ENCODE data around the gene TDRD6. TPM values are rescaled to one million over a fixed set of nuclear protein-coding genes. Genes with fewer than 3 reads are reported as not detected.

The TDRD6 gene
- total RNA-seq, 6 experiments from 2014 or later: 0.13 to 1.4 (median 0.72) TPM

DNA sequence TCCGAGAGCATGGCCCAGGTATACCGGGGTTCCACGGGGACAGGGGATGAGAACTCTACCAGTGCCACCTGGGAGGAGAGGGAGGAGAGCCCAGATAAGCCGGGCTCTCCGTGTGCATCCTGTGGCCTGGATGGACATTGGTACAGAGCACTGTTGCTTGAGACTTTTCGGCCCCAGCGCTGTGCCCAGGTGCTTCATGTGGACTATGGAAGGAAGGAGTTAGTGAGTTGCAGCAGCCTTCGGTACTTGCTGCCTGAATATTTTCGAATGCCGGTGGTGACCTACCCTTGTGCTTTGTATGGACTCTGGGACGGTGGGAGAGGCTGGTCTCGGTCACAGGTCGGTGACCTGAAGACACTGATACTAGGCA lies 1.3 kb downstream of the TDRD6 start:
- WGBS (ENCODE audit: insufficient coverage, low coverage, low lambda C conversion rate, missing lambda C conversion rate): 94% methylated on average over 3 of the region's 13 CpGs

DNA sequence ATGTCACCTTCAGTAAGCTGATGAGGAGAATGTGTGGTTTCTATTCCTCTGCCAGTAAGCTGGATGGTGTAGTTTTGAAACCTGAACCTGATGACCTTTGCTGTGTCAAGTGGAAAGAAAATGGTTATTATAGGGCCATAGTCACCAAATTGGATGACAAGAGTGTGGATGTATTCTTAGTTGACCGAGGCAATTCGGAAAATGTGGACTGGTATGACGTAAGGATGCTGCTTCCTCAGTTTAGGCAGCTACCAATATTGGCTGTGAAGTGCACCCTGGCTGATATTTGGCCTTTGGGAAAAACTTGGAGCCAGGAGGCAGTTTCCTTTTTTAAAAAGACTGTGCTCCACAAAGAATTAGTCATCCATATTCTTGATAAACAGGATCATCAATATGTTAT lies 2.0 kb downstream of the TDRD6 start:
- H3K27me3 ChIP-seq: no peaks in the 10 kb centered on the region
- H3K4me1 ChIP-seq: peaks cover 0 to 14% (median 2%) of the 10 kb centered on the region in 4 donors
- no peak overlapping the region for H3K4me3 ChIP-seq
- intact Hi-C loops (cut with DNase I): no loop called here
- TF ChIP-seq, protein P1, sequence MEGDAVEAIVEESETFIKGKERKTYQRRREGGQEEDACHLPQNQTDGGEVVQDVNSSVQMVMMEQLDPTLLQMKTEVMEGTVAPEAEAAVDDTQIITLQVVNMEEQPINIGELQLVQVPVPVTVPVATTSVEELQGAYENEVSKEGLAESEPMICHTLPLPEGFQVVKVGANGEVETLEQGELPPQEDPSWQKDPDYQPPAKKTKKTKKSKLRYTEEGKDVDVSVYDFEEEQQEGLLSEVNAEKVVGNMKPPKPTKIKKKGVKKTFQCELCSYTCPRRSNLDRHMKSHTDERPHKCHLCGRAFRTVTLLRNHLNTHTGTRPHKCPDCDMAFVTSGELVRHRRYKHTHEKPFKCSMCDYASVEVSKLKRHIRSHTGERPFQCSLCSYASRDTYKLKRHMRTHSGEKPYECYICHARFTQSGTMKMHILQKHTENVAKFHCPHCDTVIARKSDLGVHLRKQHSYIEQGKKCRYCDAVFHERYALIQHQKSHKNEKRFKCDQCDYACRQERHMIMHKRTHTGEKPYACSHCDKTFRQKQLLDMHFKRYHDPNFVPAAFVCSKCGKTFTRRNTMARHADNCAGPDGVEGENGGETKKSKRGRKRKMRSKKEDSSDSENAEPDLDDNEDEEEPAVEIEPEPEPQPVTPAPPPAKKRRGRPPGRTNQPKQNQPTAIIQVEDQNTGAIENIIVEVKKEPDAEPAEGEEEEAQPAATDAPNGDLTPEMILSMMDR (IDR thresholded peaks at IDR 0.05): no peak
- no peak for TF ChIP-seq POLR2A (IDR thresholded peaks at IDR 0.05)
- no peak overlapping the region for H3K27ac ChIP-seq
- no peaks in the 10 kb centered on the region for H3K9me3 ChIP-seq
- ATAC-seq (peak in 2 of 4 donors; percentile 35 to 40), DNase-seq (no peak)
- no peaks in the 10 kb centered on the region for H3K36me3 ChIP-seq
- WGBS (ENCODE audit: insufficient coverage, low coverage, low lambda C conversion rate, missing lambda C conversion rate): 86% methylated on average over 3 of the region's 3 CpGs

More for the DNA sequence above, 1.3 kb downstream of the TDRD6 start:
- no peak overlapping the region for H3K4me3 ChIP-seq
- TF ChIP-seq, protein P1 (IDR thresholded peaks at IDR 0.05): no peak
- no peak for TF ChIP-seq POLR2A (IDR thresholded peaks at IDR 0.05)
- DNase-seq (no peak), ATAC-seq (no peak)
- no peaks in the 10 kb centered on the region for H3K9me3 ChIP-seq
- H3K27me3 ChIP-seq: no peaks in the 10 kb centered on the region
- H3K36me3 ChIP-seq: no peaks in the 10 kb centered on the region
- peaks cover 0 to 14% (median 2%) of the 10 kb centered on the region in 4 donors for H3K4me1 ChIP-seq
- no peak overlapping the region for H3K27ac ChIP-seq
- intact Hi-C loops (cut with DNase I): no loop called here

DNA sequence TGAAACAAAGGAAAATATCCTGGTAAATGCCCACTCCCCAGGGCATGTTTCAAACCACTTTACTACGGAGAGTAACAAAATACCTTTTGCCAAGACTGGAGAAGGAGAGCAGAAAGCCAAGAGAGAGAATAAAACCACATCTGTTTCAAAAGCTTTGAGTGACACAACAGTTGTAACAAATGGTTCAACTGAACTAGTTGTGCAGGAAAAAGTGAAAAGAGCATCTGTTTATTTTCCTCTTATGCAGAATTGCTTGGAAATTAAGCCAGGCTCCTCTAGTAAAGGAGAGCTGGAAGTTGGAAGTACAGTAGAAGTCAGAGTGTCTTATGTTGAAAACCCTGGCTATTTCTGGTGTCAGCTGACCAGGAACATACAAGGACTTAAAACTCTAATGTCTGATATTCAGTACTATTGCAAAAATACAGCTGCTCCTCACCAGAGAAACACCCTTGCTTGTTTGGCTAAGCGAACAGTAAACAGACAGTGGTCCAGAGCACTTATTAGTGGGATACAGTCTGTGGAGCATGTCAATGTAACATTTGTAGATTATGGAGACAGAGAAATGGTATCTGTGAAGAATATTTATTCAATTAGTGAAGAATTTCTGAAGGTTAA lies 2.6 kb downstream of the TDRD6 start:
- ATAC-seq (peak; percentile 35 to 46 (median 40)), DNase-seq (no peak)
- intact Hi-C loops (cut with DNase I): no loop called here
- TF ChIP-seq, protein P1 (IDR thresholded peaks at IDR 0.05): no peak
- no peak for TF ChIP-seq POLR2A (IDR thresholded peaks at IDR 0.05)
- Histone ChIP-seq H3K36me3 (no peaks in the 10 kb centered on the region), H3K27me3 (no peaks in the 10 kb centered on the region), H3K9me3 (no peaks in the 10 kb centered on the region), H3K4me3 (no peak overlapping the region), H3K27ac (no peak overlapping the region), H3K4me1 (peaks cover 0 to 14% (median 2%) of the 10 kb centered on the region in 4 donors)
- WGBS (ENCODE audit: insufficient coverage, low coverage, low lambda C conversion rate, missing lambda C conversion rate): 85% methylated on average over 2 of the region's 2 CpGs

DNA sequence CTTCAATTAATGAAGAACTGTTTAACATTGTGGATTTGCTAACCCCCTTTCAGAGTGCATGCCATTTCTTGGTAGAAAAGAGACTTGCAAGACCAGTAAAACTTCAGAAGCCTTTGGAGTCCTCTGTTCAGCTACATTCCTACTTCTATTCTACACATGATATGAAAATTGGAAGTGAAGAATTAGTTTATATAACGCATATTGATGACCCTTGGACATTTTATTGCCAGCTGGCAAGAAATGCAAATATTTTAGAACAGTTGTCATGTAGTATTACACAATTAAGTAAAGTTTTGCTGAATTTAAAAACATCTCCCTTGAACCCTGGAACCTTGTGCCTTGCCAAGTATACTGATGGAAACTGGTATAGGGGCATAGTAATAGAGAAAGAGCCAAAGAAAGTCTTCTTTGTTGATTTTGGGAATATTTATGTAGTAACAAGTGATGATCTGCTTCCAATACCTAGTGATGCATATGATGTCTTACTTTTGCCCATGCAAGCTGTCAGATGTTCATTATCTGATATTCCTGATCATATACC lies 3.3 kb downstream of the TDRD6 start:
- no peaks in the 10 kb centered on the region for H3K27me3 ChIP-seq
- TF ChIP-seq, protein P1 (IDR thresholded peaks at IDR 0.05): no peak
- TF ChIP-seq POLR2A (IDR thresholded peaks at IDR 0.05): no peak
- intact Hi-C loops (cut with DNase I): no loop called here
- H3K27ac ChIP-seq: no peak overlapping the region
- H3K9me3 ChIP-seq: no peaks in the 10 kb centered on the region
- H3K4me1 ChIP-seq: peaks cover 0 to 14% (median 2%) of the 10 kb centered on the region in 4 donors
- no peak overlapping the region for H3K4me3 ChIP-seq
- 12% methylated on average over 1 of the region's 1 CpG for WGBS (ENCODE audit: insufficient coverage, low coverage, low lambda C conversion rate, missing lambda C conversion rate)
- DNase-seq: no peak
- H3K36me3 ChIP-seq: no peaks in the 10 kb centered on the region
- peak in 3 of 4 donors; percentile 47 to 83 (median 63) for ATAC-seq

Measured in right lobe of liver (tissue), 6 donors.